GM12892 (cell line): ENCODE measurements around the gene ATXN2.

ENCODE experiments used
- POLR2A ChIP-seq: IDR thresholded peaks from 2 replicates; pipeline ENCODE4 v1.6.1; 2011; ENCODE audit warnings: low read depth, low read length, control low read depth
- POLR2AphosphoS5 ChIP-seq: IDR thresholded peaks from 2 replicates; pipeline ENCODE4 v1.6.1; 2011; ENCODE audit warnings: low read depth, low read length, control low read depth
- TAF1 ChIP-seq: IDR thresholded peaks from 2 replicates; pipeline ENCODE4 v1.6.1; 2011; ENCODE audit warnings: low read depth, mild to moderate bottlenecking, control low read depth, low read length, borderline replicate concordance

DNA sequence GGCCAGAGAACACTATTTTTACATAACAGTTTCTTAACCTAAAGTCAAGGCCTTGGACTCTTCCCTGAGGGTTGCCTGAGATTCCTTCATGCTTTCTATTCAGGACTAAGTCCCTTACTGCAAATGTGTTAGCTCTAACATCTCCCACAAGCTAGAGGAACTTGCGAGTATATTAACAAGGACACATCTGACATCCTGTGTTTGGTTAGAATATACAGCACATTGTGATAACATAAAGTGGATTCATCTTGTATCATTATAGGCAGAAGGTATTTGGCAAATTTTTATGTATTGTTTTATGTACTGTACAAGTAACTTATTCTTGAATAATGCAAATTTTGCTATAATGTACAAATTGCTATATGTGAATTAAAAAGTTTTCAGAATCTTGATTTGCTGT is 147.9 kb downstream of the ATXN2 start:
- no peak; the same call in 1 of the 2 replicates for TF ChIP-seq POLR2A
- TF ChIP-seq TAF1: no peak
- no peak; the same call in 1 of the 2 replicates for TF ChIP-seq POLR2AphosphoS5
